Mammary epithelial cell (primary cell): ENCODE measurements around the gene IGSF21.

Source experiments
- CTCF ChIP-seq, 2 donors: IDR thresholded peaks in 1 of 2; conservative IDR thresholded peaks in 1 of 2; 2 replicates each; pipeline ENCODE4 v1.5.1; 2011 to 2012; ENCODE audit warnings: inconsistent platforms in 2 of 2, low read length in 2 of 2, mild to moderate bottlenecking in 2 of 2, control low read depth in 1 of 2, low read depth in 1 of 2; ENCODE audit not compliant: insufficient read depth in 1 of 2; ENCODE audit errors: extremely low read depth in 1 of 2
- EZH2 ChIP-seq: IDR thresholded peaks from 2 replicates; pipeline ENCODE4 v1.6.1; 2012; ENCODE audit warnings: low read length, inconsistent platforms, borderline replicate concordance

- TF ChIP-seq CTCF (conservative IDR thresholded peaks at IDR 0.05 in 1 of 2, IDR thresholded peaks at IDR 0.05 in 1 of 2; ENCODE audit: extremely low read depth in 1 of 2, insufficient read depth in 1 of 2, low read depth in 1 of 2, low read length in 2 of 2) (no peak), EZH2 (no peak)
Observed at GRCh38 chr1:18360251-18360650, 252.7 kb downstream of the IGSF21 start.
